ENCODE data around the gene MSH5. TPM values are rescaled to one million over a fixed set of nuclear protein-coding genes. Genes with fewer than 3 reads are reported as not detected.

The MSH5 gene
- total and polyA plus RNA-seq, 2 of the 13 experiments (the other 11 are each of a cell fraction or from before 2014, with no cell fraction given) = 10.2 to 38.7 TPM

GRCh38 chr6:31739639-31740396, at the start of gene MSH5 (continued):
- TF ChIP-seq ZGPAT (CRISPR knock-in tag; IDR thresholded peaks at IDR 0.05) = peak; percentile 79
- TF ChIP-seq ZNF800 (CRISPR knock-in tag; IDR thresholded peaks at IDR 0.05) = peak; percentile 69
- TF ChIP-seq KDM3A (CRISPR knock-in tag; IDR thresholded peaks at IDR 0.05; ENCODE audit: low read depth) = 0 out of 2 replicates have a peak, but pooled peaks have one; percentile 61
- TF ChIP-seq PCBP2 (optimal IDR thresholded peaks at IDR 0.05; ENCODE audit: low read depth, low read length, poor library complexity, severe bottlenecking) = no peak
- TF ChIP-seq ZSCAN30 (CRISPR knock-in tag; IDR thresholded peaks at IDR 0.05) = peak; percentile 95
- TF ChIP-seq ZFYVE20 (CRISPR knock-in tag; IDR thresholded peaks at IDR 0.05; ENCODE audit: borderline replicate concordance, low read depth) = peak; percentile 95
- TF ChIP-seq ZNF569 (CRISPR knock-in tag; IDR thresholded peaks at IDR 0.05; ENCODE audit: borderline replicate concordance) = peak; percentile 91; the same call in 1 of the 2 replicates
- peak; percentile 97; the same call in 1 of the 2 replicates for TF ChIP-seq ZNF251 (CRISPR knock-in tag; IDR thresholded peaks at IDR 0.05)
- no peak for TF ChIP-seq LRRFIP1 (CRISPR knock-in tag; conservative IDR thresholded peaks at IDR 0.05)
- no peak for TF ChIP-seq PHB2 (IDR thresholded peaks at IDR 0.05; ENCODE audit: partially characterized antibody)
- no peak for TF ChIP-seq SMARCC2 (IDR thresholded peaks at IDR 0.05)
- no peak; the same call in none of the 2 replicates for TF ChIP-seq ZNF703 (CRISPR knock-in tag; IDR thresholded peaks at IDR 0.05; ENCODE audit: borderline replicate concordance)
- peak; percentile 93; the same call in 1 of the 2 replicates for TF ChIP-seq CSRNP2 (CRISPR knock-in tag; conservative IDR thresholded peaks at IDR 0.05; ENCODE audit: low read depth)
- TF ChIP-seq ZFP82 (CRISPR knock-in tag; IDR thresholded peaks at IDR 0.05; ENCODE audit: borderline replicate concordance) = peak; percentile 99
- peak; percentile 99 for TF ChIP-seq ZFP91 (CRISPR knock-in tag; IDR thresholded peaks at IDR 0.05; ENCODE audit: borderline replicate concordance)

Data from HepG2 (cell line).